ENCODE data around the gene WRAP73. TPM values are rescaled to one million over a fixed set of nuclear protein-coding genes. Genes with fewer than 3 reads are reported as not detected.

The WRAP73 gene
- polyA plus RNA-seq, 3 donors = 26.1 to 64.9 (median 33.2) TPM

- H3K27ac ChIP-seq (ENCODE audit: low read depth in 1 of 2, low read length in 2 of 2) = peak overlapping the region in 1 of 2 donors; percentile 52
- H3K9me3 ChIP-seq (replicated peaks in 1 of 2; ENCODE audit: control insufficient read depth in 1 of 2, insufficient read depth in 1 of 2, low read length in 2 of 2) = no peaks in the 10 kb centered on the region
- Mint-ChIP-seq H3K9me3 (no peaks in the 10 kb centered on the region), H3K36me3 (peaks cover 59 to 87% of the 10 kb centered on the region in 2 donors), H3K27me3 (ENCODE audit: low read depth in 3 of 3) (peaks cover 0 to 3% (median 2%) of the 10 kb centered on the region in 3 donors), H3K27ac (peak overlapping the region in 6 of 7 donors; percentile 32 to 80 (median 62)), H3K4me3 (no peak overlapping the region), H3K4me1 (peaks cover 17% of the 10 kb centered on the region)
- H3K36me3 ChIP-seq (replicated peaks in 1 of 2; ENCODE audit: control insufficient read depth in 1 of 2, insufficient read depth in 2 of 2, low read length in 2 of 2) = peaks cover 68 to 78% of the 10 kb centered on the region in 2 donors
- intact Hi-C loops (cut with micrococcal nuclease) = no loop called here
- H3K79me2 ChIP-seq (ENCODE audit: insufficient read depth, low read length) = peaks cover 11% of the 10 kb centered on the region
- WGBS (ENCODE audit: insufficient coverage) = 45% methylated on average over 10 of the region's 11 CpGs
- DNase-seq = peak in 1 of 3 donors; percentile 40
- peaks cover 4% of the 10 kb centered on the region for H4K20me1 ChIP-seq (ENCODE audit: insufficient read depth, low read length)
- H3K9ac ChIP-seq (ENCODE audit: insufficient read depth, low read length, poor library complexity, severe bottlenecking) = no peak overlapping the region
- H3K4me3 ChIP-seq (replicated peaks in 1 of 3; ENCODE audit: low read depth in 2 of 3, low read length in 3 of 3) = no peak overlapping the region
- H2AFZ ChIP-seq (ENCODE audit: insufficient read depth, low read depth, low read length, poor library complexity, severe bottlenecking) = no peak overlapping the region
- H3K27me3 ChIP-seq (ENCODE audit: control insufficient read depth in 2 of 2, insufficient read depth in 2 of 2, low read length in 2 of 2) = no peaks in the 10 kb centered on the region
- no peak for TF ChIP-seq CTCF (IDR thresholded peaks at IDR 0.05)
- peaks cover 18 to 24% of the 10 kb centered on the region in 2 donors for H3K4me1 ChIP-seq (ENCODE audit: control insufficient read depth in 1 of 2, insufficient read depth in 2 of 2, low read length in 2 of 2)
- no peak overlapping the region for H3K4me2 ChIP-seq (replicated peaks; ENCODE audit: extremely low read depth, low read length, poor library complexity, severe bottlenecking)
Observed at GRCh38 chr1:3630161-3630611, 19.7 kb downstream of the WRAP73 start.

- peaks cover 0 to 3% (median 2%) of the 10 kb centered on the region in 3 donors for H3K27me3 Mint-ChIP-seq (ENCODE audit: low read depth in 3 of 3)
- Histone ChIP-seq H3K9me3 (replicated peaks in 1 of 2; ENCODE audit: control insufficient read depth in 1 of 2, insufficient read depth in 1 of 2, low read length in 2 of 2) (no peaks in the 10 kb centered on the region), H2AFZ (ENCODE audit: insufficient read depth, low read depth, low read length, poor library complexity, severe bottlenecking) (no peak overlapping the region), H3K9ac (ENCODE audit: insufficient read depth, low read length, poor library complexity, severe bottlenecking) (no peak overlapping the region), H3K4me1 (ENCODE audit: control insufficient read depth in 1 of 2, insufficient read depth in 2 of 2, low read length in 2 of 2) (peaks cover 18 to 24% of the 10 kb centered on the region in 2 donors), H3K4me3 (replicated peaks in 1 of 3; ENCODE audit: low read depth in 2 of 3, low read length in 3 of 3) (no peak overlapping the region), H3K27ac (ENCODE audit: low read depth in 1 of 2, low read length in 2 of 2) (peak overlapping the region in 1 of 2 donors; percentile 52), H4K20me1 (ENCODE audit: insufficient read depth, low read length) (peaks cover 4% of the 10 kb centered on the region), H3K36me3 (replicated peaks in 1 of 2; ENCODE audit: control insufficient read depth in 1 of 2, insufficient read depth in 2 of 2, low read length in 2 of 2) (peaks cover 63 to 73% of the 10 kb centered on the region in 2 donors), H3K79me2 (ENCODE audit: insufficient read depth, low read length) (peaks cover 11% of the 10 kb centered on the region), H3K4me2 (replicated peaks; ENCODE audit: extremely low read depth, low read length, poor library complexity, severe bottlenecking) (no peak overlapping the region), H3K27me3 (ENCODE audit: control insufficient read depth in 2 of 2, insufficient read depth in 2 of 2, low read length in 2 of 2) (no peaks in the 10 kb centered on the region)
- no peak for DNase-seq
- no peak for TF ChIP-seq CTCF (IDR thresholded peaks at IDR 0.05)
- H3K9me3 Mint-ChIP-seq = no peaks in the 10 kb centered on the region
- WGBS (ENCODE audit: insufficient coverage) = 97% methylated on average over 12 of the region's 16 CpGs
- intact Hi-C loops (cut with micrococcal nuclease) = loop anchor here in 1 of 2 donors (10.0 kb wide), 2 partner anchors 145 to 275 kb away; partner anchors contain the start of genes C1orf174 and SMIM1
- H3K36me3 Mint-ChIP-seq = peaks cover 54 to 82% of the 10 kb centered on the region in 2 donors
- H3K4me3 Mint-ChIP-seq = no peak overlapping the region
- H3K27ac Mint-ChIP-seq = peak overlapping the region in 2 of 7 donors; percentile 62 to 80
- H3K4me1 Mint-ChIP-seq = peaks cover 17% of the 10 kb centered on the region
Observed at GRCh38 chr1:3629561-3630160, 20.2 kb downstream of the WRAP73 start.

Measured in CD14-positive monocyte (primary cell).